DMS53 (cell line): ENCODE measurements around the gene ZNF692.
"Not testable (repeated sequence)": the region's sequence is repeated elsewhere in the genome, so short reads cannot be mapped to it uniquely, and the experiment has no call there.

Experiments
- DNase-seq: peaks from one replicate; lab custom pipeline; 2025; lab: John Stamatoyannopoulos, UW

ZNF692 gene

GRCh38 chr1:248807067-248807737, 51.7 kb downstream of the ZNF692 start:
- peak; percentile 82 for DNase-seq

GRCh38 chr1:248805876-248806275, 53.0 kb downstream of the ZNF692 start:
- DNase-seq = no peak

GRCh38 chr1:248804771-248805681, 53.9 kb downstream of the ZNF692 start:
- DNase-seq = no peak

GRCh38 chr1:248803501-248803900, 55.4 kb downstream of the ZNF692 start:
- DNase-seq = not testable (repeated sequence)

- DNase-seq = no peak
Measured at GRCh38 chr1:248802454-248802853, 56.4 kb downstream of the ZNF692 start.

- no peak for DNase-seq
Measured at GRCh38 chr1:248800459-248800858, 58.4 kb downstream of the ZNF692 start.
